ENCODE measurements around the gene PLA2G2D. TPM values are rescaled to one million over a fixed set of nuclear protein-coding genes. Genes with fewer than 3 reads are reported as not detected.
A peak's percentile ranks its signal among the peaks of the same experiment; 100 is the strongest.

Gene PLA2G2D
- total RNA-seq, 3 donors from 2014 or later (not counting 1 experiment from before 2014, with no cell fraction given), result not detected

DNA sequence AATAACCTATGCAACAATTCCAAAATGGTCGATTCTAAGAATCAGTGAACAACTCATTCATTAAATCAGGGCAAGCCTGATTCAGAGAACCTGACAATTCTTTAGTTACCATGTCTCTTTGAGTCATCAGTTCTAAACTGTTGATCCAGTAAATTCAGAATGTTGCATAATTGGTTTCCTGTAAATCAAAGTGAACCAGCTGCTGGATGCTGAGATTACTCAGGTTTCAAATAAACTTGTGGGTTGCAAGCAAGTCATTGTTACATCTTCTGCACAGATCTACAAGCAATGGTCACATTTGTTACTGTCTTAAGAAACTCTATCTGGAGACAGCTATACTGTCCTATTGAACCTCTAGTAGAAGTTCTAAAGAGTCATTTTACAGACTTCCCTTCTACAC, 16.5 kb downstream of the PLA2G2D start:
- Histone ChIP-seq H3K36me3 (ENCODE audit: control insufficient read depth, insufficient read depth, low read length) (no peaks in the 10 kb centered on the region), H3K4me3 (ENCODE audit: low read length) (no peak overlapping the region), H3K4me1 (ENCODE audit: control insufficient read depth, insufficient read depth, low read length) (peaks cover 4% of the 10 kb centered on the region), H3K27ac (ENCODE audit: low read length) (no peak overlapping the region), H3K9me3 (ENCODE audit: control insufficient read depth, insufficient read depth, low read length) (no peaks in the 10 kb centered on the region), H3K27me3 (ENCODE audit: control insufficient read depth, insufficient read depth, low read length) (no peaks in the 10 kb centered on the region)
- TF ChIP-seq, protein P1, sequence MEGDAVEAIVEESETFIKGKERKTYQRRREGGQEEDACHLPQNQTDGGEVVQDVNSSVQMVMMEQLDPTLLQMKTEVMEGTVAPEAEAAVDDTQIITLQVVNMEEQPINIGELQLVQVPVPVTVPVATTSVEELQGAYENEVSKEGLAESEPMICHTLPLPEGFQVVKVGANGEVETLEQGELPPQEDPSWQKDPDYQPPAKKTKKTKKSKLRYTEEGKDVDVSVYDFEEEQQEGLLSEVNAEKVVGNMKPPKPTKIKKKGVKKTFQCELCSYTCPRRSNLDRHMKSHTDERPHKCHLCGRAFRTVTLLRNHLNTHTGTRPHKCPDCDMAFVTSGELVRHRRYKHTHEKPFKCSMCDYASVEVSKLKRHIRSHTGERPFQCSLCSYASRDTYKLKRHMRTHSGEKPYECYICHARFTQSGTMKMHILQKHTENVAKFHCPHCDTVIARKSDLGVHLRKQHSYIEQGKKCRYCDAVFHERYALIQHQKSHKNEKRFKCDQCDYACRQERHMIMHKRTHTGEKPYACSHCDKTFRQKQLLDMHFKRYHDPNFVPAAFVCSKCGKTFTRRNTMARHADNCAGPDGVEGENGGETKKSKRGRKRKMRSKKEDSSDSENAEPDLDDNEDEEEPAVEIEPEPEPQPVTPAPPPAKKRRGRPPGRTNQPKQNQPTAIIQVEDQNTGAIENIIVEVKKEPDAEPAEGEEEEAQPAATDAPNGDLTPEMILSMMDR (IDR thresholded peaks at IDR 0.05), result no peak
- no peaks in the 10 kb centered on the region for H3K9me3 Mint-ChIP-seq
- DNase-seq (no peak), ATAC-seq (no peak)
- 86% methylated on average over 1 of the region's 1 CpG for WGBS (ENCODE audit: insufficient coverage)
- H3K27ac Mint-ChIP-seq, result no peak overlapping the region
- H3K36me3 Mint-ChIP-seq, result no peaks in the 10 kb centered on the region
- peaks cover 0 to 3% of the 10 kb centered on the region in 2 donors for H3K27me3 Mint-ChIP-seq (ENCODE audit: low read depth in 2 of 2)
- intact Hi-C loops (cut with micrococcal nuclease), result no loop called here
- no peaks in the 10 kb centered on the region for H3K4me1 Mint-ChIP-seq
- no peak overlapping the region for H3K4me3 Mint-ChIP-seq

DNA sequence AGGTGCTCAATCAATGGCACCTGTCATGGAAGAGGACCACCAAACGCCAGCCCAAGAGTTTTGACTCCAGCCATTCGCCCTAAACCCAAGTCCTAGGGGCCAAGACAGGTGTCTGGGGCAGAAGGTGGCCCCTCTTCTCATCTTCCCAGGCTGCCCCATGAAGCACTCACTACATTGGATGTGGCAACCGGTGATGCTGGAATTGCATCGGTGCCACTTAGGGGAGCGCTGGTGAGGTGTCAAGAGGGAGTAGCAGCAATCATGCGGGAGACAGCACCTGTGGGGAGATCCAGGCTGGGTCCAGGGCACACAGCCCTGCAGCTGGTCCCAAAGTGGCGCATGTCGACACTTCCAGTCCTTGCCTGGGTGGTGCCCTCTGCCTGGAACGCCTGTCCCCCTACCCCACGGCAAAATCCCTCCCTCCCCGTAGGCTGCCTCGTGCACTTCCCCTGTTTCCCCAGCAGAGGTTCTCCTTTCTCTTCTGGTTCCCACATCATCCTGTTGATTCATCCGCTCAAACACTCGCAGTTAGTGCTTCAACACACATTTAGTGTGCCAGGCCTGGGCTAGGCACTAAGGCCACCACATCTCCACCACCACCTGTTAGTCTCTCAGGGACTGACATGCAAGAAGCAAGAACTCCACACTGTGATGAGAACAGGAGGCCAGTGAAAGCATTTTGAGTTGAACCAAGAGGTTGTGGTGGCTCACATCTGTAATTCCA, 18.5 kb downstream of the PLA2G2D start:
- Mint-ChIP-seq H3K27ac (no peak overlapping the region), H3K4me1 (no peaks in the 10 kb centered on the region), H3K36me3 (no peaks in the 10 kb centered on the region), H3K9me3 (no peaks in the 10 kb centered on the region), H3K27me3 (ENCODE audit: low read depth in 2 of 2) (no peaks in the 10 kb centered on the region), H3K4me3 (no peak overlapping the region)
- Histone ChIP-seq H3K27ac (ENCODE audit: low read length) (no peak overlapping the region), H3K9me3 (ENCODE audit: control insufficient read depth, insufficient read depth, low read length) (no peaks in the 10 kb centered on the region), H3K4me3 (ENCODE audit: low read length) (no peak overlapping the region), H3K36me3 (ENCODE audit: control insufficient read depth, insufficient read depth, low read length) (no peaks in the 10 kb centered on the region), H3K4me1 (ENCODE audit: control insufficient read depth, insufficient read depth, low read length) (peaks cover 4% of the 10 kb centered on the region), H3K27me3 (ENCODE audit: control insufficient read depth, insufficient read depth, low read length) (no peaks in the 10 kb centered on the region)
- DNase-seq (peak in 1 of 2 donors; percentile 47), ATAC-seq (peak in 1 of 3 donors; percentile 66)
- intact Hi-C loops (cut with micrococcal nuclease), result loop anchor here (2.0 kb wide), 1 partner anchor 94 kb away; no protein-coding TSS in a partner anchor
- WGBS (ENCODE audit: insufficient coverage), result 45% methylated on average over 14 of the region's 14 CpGs
- TF ChIP-seq, protein P1 (IDR thresholded peaks at IDR 0.05), result peak; percentile 11

DNA sequence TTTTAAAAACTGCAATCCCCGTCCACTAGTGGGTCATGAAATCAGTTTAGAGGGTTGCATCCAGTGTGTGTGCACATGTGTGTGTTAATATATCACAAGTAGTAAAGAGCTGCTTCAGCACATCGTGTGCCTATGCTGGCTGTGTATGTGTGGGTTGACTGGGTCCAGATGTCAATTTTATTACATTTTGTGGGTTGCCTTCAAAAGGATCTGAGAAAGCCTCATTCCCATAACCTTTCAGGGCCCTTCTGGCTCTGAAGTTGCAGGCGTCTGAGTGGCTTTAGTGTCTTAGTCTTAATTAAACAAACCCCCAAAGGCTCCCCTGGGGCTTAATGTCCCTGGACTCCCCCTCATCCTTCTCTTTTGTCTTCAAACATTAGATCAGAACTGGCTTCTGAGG, 19.8 kb downstream of the PLA2G2D start:
- Mint-ChIP-seq H3K4me1 (no peaks in the 10 kb centered on the region), H3K36me3 (no peaks in the 10 kb centered on the region), H3K9me3 (no peaks in the 10 kb centered on the region), H3K4me3 (no peak overlapping the region), H3K27me3 (ENCODE audit: low read depth in 2 of 2) (peaks cover 3 to 11% of the 10 kb centered on the region in 2 donors), H3K27ac (no peak overlapping the region)
- peaks cover 4% of the 10 kb centered on the region for H3K4me1 ChIP-seq (ENCODE audit: control insufficient read depth, insufficient read depth, low read length)
- no peaks in the 10 kb centered on the region for H3K27me3 ChIP-seq (ENCODE audit: control insufficient read depth, insufficient read depth, low read length)
- TF ChIP-seq, protein P1 (IDR thresholded peaks at IDR 0.05), result no peak
- ATAC-seq (no peak), DNase-seq (no peak)
- no peak overlapping the region for H3K4me3 ChIP-seq (ENCODE audit: low read length)
- intact Hi-C loops (cut with micrococcal nuclease), result no loop called here
- no peaks in the 10 kb centered on the region for H3K36me3 ChIP-seq (ENCODE audit: control insufficient read depth, insufficient read depth, low read length)
- H3K27ac ChIP-seq (ENCODE audit: low read length), result no peak overlapping the region
- H3K9me3 ChIP-seq (ENCODE audit: control insufficient read depth, insufficient read depth, low read length), result no peaks in the 10 kb centered on the region
- 62% methylated on average over 3 of the region's 3 CpGs for WGBS (ENCODE audit: insufficient coverage)
